MCF 10A (cell line): ENCODE data around the gene MRPL51. TPM values are rescaled to one million over a fixed set of nuclear protein-coding genes. Genes with fewer than 3 reads are reported as not detected.
"Not testable (repeated sequence)": the region's sequence is repeated elsewhere in the genome, so short reads cannot be mapped to it uniquely, and the experiment has no call there.

ENCODE experiments used
- BruUV-seq: library from RNA; stranded (reverse); fragments of 400-500 nt; replicated peaks from 2 replicates; lab custom pipeline; 2021; lab: Mats Ljungman, UMichigan
- CTCF ChIA-PET: fragments of 300-600 bp; sonication (Branson Sonifier 250); formaldehyde crosslinking; extraction: SDS; loops from one replicate; lab custom pipeline; 2021; ENCODE audit warnings: antibody characterized with exemption, inconsistent platforms; lab: Yijun Ruan, JAX
- POLR2A ChIA-PET: fragments of 300-600, 350-650 bp; sonication (Branson Sonifier 250); formaldehyde crosslinking; extraction: SDS; loops from one replicate; lab custom pipeline; 2020; ENCODE audit warnings: antibody characterized with exemption, inconsistent platforms; lab: Yijun Ruan, JAX
- DNase-seq: peaks from one replicate; pipeline ENCODE4 v3.0.0-alpha.2; 2018; ENCODE audit not compliant: unreplicated experiment
- H3K27ac Mint-ChIP-seq: one replicate; pipeline ENCODE4 v1.8.0; 2022; ENCODE audit warnings: mild to moderate bottlenecking, low read depth, mixed read lengths; ENCODE audit not compliant: unreplicated experiment
- H3K27me3 Mint-ChIP-seq: one replicate; pipeline ENCODE4 v1.8.0; 2022; ENCODE audit warnings: mixed read lengths; ENCODE audit not compliant: insufficient read depth, unreplicated experiment
- H3K36me3 Mint-ChIP-seq: one replicate; pipeline ENCODE4 v1.8.0; 2022; ENCODE audit warnings: mild to moderate bottlenecking, moderate library complexity, mixed read lengths; ENCODE audit not compliant: insufficient read depth, unreplicated experiment
- H3K4me1 Mint-ChIP-seq: one replicate; pipeline ENCODE4 v1.8.0; 2022; ENCODE audit warnings: mixed read lengths; ENCODE audit not compliant: insufficient read depth, unreplicated experiment
- H3K4me3 Mint-ChIP-seq: one replicate; pipeline ENCODE4 v1.8.0; 2022; ENCODE audit warnings: mild to moderate bottlenecking, moderate library complexity, mixed read lengths; ENCODE audit not compliant: unreplicated experiment
- H3K9me3 Mint-ChIP-seq: one replicate; pipeline ENCODE4 v1.8.0; 2022; ENCODE audit warnings: mixed read lengths; ENCODE audit not compliant: unreplicated experiment
- intact Hi-C: fragments of 100-400 bp; cut with micrococcal nuclease; formaldehyde crosslinking; loops from 2 replicates; pipeline ENCODE4 v1.14.1; 2022
- total RNA-seq: library from RNA; stranded (reverse); gene quantifications from 2 replicates; pipeline ENCODE4 v1.2.3, GENCODE V29; 2022
- TF ChIP-seq, protein P1 (sequence below): fragments of 200-600 bp; IDR thresholded peaks from one replicate; pipeline ENCODE4 v1.8.0; 2022; ENCODE audit warnings: antibody characterized with exemption, mild to moderate bottlenecking; ENCODE audit not compliant: unreplicated experiment

The MRPL51 gene
- total RNA-seq, 1 experiment from 2014 or later = 230 TPM

DNA sequence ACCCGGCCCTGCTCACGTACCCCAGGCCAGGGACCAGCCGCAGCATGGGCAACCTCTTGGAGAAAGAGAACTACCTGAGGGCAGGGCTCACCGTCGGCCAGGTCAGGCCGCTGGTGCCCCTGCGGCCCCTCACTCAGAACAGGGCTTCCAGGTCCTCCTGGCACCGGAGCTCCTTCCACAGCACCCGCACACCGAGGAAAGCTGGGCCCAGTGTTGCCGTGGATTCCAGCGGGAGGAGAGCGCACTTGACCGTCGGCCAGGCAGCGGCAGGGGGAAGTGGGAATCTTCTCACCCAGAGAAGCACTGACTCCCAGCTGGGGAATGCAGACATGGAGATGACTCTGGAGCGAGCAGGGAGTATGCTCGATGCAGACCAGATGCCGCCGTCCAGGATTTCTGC lies 14.6 kb downstream of the MRPL51 start:
- ChIA-PET CTCF (interaction anchor here (0.7 kb wide), 1 partner anchor 200 kb away, joined by 3 read pairs; no protein-coding TSS in a partner anchor), POLR2A (interaction anchor here (1.0 kb wide), 1 partner anchor 8 kb away, joined by 5 read pairs; the partner anchor contains the start of gene VAMP1)
- Mint-ChIP-seq H3K27ac (no peak overlapping the region), H3K27me3 (no peaks in the 10 kb centered on the region), H3K9me3 (no peaks in the 10 kb centered on the region), H3K4me3 (no peak overlapping the region), H3K36me3 (no peaks in the 10 kb centered on the region), H3K4me1 (peaks cover 6% of the 10 kb centered on the region)
- DNase-seq = no peak
- intact Hi-C loops = no loop called here
- TF ChIP-seq, protein P1, sequence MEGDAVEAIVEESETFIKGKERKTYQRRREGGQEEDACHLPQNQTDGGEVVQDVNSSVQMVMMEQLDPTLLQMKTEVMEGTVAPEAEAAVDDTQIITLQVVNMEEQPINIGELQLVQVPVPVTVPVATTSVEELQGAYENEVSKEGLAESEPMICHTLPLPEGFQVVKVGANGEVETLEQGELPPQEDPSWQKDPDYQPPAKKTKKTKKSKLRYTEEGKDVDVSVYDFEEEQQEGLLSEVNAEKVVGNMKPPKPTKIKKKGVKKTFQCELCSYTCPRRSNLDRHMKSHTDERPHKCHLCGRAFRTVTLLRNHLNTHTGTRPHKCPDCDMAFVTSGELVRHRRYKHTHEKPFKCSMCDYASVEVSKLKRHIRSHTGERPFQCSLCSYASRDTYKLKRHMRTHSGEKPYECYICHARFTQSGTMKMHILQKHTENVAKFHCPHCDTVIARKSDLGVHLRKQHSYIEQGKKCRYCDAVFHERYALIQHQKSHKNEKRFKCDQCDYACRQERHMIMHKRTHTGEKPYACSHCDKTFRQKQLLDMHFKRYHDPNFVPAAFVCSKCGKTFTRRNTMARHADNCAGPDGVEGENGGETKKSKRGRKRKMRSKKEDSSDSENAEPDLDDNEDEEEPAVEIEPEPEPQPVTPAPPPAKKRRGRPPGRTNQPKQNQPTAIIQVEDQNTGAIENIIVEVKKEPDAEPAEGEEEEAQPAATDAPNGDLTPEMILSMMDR = no peak
- no TSS peak for BruUV-seq

DNA sequence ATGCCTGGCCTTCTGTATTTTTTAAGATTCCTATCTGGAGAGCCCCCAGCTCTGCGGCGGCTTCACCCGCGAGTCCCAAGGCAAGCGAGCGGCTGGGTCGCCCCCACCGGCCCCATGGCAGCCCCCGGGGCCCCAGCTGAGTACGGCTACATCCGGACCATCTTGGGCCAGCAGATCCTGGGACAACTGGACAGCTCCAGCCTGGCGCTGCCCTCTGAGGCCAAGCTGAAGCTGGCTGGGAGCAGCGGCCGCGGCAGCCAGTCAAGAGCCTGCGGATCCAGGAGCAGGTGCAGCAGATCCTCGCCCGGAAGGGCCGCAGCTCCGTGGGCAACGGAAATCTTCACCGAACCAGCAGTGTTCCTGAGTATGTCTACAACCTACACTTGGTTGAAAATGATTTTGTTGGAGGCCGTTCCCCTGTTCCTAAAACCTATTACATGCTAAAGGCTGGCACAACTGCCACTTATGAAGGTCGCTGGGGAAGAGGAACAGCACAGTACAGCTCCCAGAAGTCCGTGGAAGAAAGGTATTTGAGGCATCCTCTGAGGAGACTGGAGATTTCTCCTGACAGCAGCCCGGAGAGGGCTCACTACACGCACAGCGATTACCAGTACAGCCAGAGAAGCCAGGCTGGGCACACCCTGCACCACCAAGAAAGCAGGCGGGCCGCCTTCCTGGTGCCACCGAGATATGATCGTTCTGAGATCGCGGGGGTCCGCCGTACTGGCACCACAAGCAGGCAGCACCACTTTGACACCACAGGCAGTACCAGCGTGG lies 15.3 kb downstream of the MRPL51 start:
- H3K4me3 Mint-ChIP-seq, H3K36me3 Mint-ChIP-seq, DNase-seq, BruUV-seq, intact Hi-C loops, H3K27me3 Mint-ChIP-seq, POLR2A ChIA-PET, H3K4me1 Mint-ChIP-seq, H3K9me3 Mint-ChIP-seq, H3K27ac Mint-ChIP-seq: not testable (repeated sequence)
- CTCF ChIA-PET = interaction anchor here (0.7 kb wide), 1 partner anchor 200 kb away, joined by 3 read pairs; no protein-coding TSS in a partner anchor

DNA sequence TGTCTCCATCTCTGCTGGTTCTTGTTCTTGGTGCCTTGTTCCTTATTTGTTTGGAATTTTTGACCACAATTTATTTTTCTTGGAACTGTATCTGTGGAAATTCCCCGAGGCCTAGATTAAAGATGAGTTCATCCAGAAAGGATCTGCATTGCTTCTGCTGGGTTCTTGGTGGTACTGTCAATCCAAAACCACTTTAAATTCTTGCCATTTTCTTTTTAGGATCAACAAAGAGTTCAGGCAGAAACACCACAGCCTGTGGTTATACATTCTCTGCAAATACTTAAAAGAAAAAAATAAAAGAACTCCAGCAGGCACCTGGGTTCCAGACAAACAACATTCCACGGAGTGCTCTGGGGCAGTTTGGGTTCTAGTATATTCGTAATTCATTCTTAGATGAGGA lies 16.6 kb downstream of the MRPL51 start:
- DNase-seq = no peak
- POLR2A ChIA-PET = no interaction called here
- intact Hi-C loops = no loop called here
- Mint-ChIP-seq H3K4me1 (peaks cover 12% of the 10 kb centered on the region), H3K4me3 (no peak overlapping the region), H3K27ac (no peak overlapping the region), H3K27me3 (no peaks in the 10 kb centered on the region), H3K36me3 (no peaks in the 10 kb centered on the region), H3K9me3 (no peaks in the 10 kb centered on the region)
- CTCF ChIA-PET = no interaction called here
- TF ChIP-seq, protein P1 = no peak
- BruUV-seq = no TSS peak

DNA sequence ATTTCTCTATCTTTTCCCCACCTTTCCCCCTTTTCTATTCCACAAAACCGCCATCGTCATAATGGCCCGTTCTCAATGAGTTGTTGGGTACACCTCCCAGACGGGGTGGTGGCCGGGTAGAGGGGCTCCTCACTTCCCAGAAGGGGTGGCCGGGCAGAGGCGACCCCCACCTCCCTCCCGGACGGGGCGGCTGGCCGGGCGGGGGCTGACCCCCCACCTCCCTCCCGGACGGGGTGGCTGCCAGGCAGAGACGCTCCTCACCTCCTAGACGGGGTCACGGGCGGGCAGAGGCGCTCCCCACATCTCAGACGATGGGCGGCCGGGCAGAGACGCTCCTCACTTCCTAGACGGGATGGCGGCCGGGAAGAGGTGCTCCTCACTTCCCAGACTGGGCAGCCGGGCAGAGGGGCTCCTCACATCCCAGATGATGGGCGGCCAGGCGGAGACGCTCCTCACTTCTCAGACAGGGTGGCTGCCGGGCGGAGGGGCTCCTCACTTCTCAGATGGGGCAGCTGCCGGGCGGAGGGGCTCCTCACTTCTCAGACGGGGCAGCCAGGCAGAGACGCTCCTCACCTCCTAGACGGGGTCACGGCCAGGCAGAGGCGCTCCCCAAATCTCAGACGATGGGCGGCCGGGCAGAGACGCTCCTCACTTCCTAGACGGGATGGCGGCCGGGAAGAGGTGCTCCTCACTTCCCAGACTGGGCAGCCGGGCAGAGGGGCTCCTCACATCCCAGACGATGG lies 17.7 kb downstream of the MRPL51 start:
- POLR2A ChIA-PET, H3K27ac Mint-ChIP-seq, DNase-seq, H3K27me3 Mint-ChIP-seq, intact Hi-C loops, CTCF ChIA-PET, H3K9me3 Mint-ChIP-seq, H3K36me3 Mint-ChIP-seq, BruUV-seq, H3K4me3 Mint-ChIP-seq: not testable (repeated sequence)
- H3K4me1 Mint-ChIP-seq = peaks cover 19% of the 10 kb centered on the region

DNA sequence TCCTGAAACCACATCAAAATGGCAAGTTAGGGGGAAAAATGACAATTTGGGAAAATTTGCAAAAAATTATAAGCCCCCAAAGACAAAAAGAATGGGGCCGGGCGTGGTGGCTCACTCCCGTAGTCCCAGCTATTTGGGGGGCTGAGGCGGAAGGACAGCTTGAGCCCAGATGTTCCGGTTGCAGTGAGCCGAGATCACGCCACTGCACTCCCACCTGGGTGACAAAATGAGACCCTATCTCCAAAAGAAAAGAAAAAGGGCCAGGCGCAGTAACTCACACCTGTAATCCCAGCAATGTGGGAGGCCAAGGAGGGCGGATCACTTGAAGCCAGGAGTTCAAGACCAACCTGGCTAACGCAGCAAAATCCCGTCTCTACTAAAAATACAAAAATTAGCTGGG lies 20.6 kb downstream of the MRPL51 start:
- DNase-seq = no peak
- no TSS peak for BruUV-seq
- H3K9me3 Mint-ChIP-seq = no peaks in the 10 kb centered on the region
- H3K4me1 Mint-ChIP-seq = peaks cover 19% of the 10 kb centered on the region
- H3K4me3 Mint-ChIP-seq = no peak overlapping the region
- intact Hi-C loops = no loop called here
- H3K36me3 Mint-ChIP-seq = peaks cover 19% of the 10 kb centered on the region
- TF ChIP-seq, protein P1 = no peak
- no peak overlapping the region for H3K27ac Mint-ChIP-seq
- POLR2A ChIA-PET = interaction anchor here (0.7 to 4.3 kb wide), 9 partner anchors 18 to 137 kb away, joined by 3 to 59 read pairs (median 28); partner anchors contain the start of genes GAPDH, MRPL51, SCNN1A and TAPBPL
- CTCF ChIA-PET = interaction anchor here (3.3 kb wide), 1 partner anchor 66 kb away, joined by 18 read pairs; no protein-coding TSS in a partner anchor
- H3K27me3 Mint-ChIP-seq = no peaks in the 10 kb centered on the region
